ENCODE results near the gene HDLBP. TPM values are rescaled to one million over a fixed set of nuclear protein-coding genes. Genes with fewer than 3 reads are reported as not detected.

HDLBP gene
- total and polyA plus RNA-seq, 10 of the 15 experiments (the other 5 are each of a cell fraction or from before 2014, with no cell fraction given), result 19.5 to 383 (median 249) TPM

DNA sequence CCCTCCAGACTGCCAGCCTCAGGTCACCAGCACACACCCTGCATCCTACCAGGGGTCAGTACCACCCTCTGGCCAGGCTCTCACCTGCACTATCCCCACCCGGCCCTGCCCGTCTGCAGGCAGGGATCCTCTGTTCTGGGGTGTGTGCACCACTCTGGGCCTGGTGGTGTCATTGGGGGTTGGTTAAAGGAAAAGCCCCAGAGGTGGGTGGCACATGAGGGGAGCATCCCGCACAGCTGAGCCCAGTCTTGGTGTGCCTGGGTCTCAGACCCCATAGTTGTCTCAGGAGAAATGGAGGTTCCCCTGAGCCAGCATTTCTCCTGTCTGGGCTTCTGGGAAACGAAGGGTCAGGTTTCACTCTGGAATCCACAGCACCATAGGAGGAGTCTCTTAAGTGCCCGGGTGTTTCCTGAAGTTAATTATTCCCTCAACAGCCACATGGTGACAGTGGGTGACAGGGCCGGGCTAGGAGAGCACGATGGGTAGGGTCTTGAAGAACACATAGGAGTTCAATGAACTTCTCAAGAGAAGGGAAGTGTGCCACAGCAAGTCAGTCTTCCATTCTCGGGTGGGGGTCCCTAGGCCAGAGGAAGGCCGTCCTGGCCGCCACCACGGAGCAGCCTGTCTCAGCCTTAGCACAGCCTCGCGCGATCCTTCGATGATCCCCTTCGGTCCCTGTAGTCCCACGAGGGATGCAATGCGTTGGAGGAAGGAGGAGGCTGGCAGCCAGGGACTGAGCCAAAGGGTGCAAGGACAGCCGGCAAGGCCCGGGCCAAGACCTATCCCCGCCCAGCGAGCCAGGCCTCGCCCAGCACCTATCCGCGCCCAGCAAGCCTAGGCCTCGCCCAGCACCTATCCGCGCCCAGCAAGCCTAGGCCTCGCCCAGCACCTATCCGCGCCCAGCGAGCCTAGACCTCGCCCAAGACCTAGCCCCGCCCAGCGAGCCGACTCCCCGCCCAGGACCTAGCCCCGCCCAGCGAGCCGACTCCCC lies 39.5 kb upstream of the HDLBP start (continued):
- TF ChIP-seq TCF3 (IDR thresholded peaks at IDR 0.05; ENCODE audit: borderline replicate concordance, insufficient read depth, low read depth, low read length) (no peak), FOXM1 (IDR thresholded peaks at IDR 0.05; ENCODE audit: low read depth, low read length) (no peak)

DNA sequence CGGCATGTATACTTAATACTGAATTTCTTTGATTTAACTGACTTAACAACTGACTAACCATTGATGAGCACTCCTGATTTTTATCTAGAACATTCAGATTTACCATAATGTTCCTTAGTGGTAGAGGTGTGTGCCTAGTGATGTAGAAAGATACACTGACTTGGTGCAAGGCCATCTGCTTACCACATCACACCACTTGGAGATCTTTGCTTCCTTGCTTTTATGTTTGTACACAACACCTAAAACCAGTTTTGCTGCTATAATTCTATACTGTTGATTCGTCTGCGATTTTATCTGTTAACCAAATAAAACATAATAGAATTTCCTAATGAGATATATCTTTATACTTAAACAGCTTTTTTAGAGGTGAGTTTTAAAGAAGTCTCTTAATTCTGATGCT lies 36.8 kb upstream of the HDLBP start:
- RAD21 ChIA-PET (ENCODE audit: unreplicated experiment), result no interaction called here
- Histone ChIP-seq H3K36me3 (ENCODE audit: control insufficient read depth in 2 of 2, insufficient read depth in 2 of 2, low read length in 1 of 2) (peaks cover 13 to 33% of the 10 kb centered on the region in 2 experiments), H3K27me3 (replicated peaks in 1 of 2; ENCODE audit: control insufficient read depth in 2 of 2, insufficient read depth in 2 of 2, low read length in 1 of 2) (no peaks in the 10 kb centered on the region), H3K9ac (ENCODE audit: control insufficient read depth, insufficient read depth, low read length) (no peak overlapping the region), H3K4me1 (ENCODE audit: control insufficient read depth, insufficient read depth, low read length) (no peaks in the 10 kb centered on the region; the same call in 1 of the 2 replicates), H3K9me3 (replicated peaks; ENCODE audit: control insufficient read depth, insufficient read depth, low read length) (no peaks in the 10 kb centered on the region), H3K4me3 (no peak overlapping the region), H4K20me1 (ENCODE audit: control insufficient read depth, insufficient read depth) (no peaks in the 10 kb centered on the region), H2AFZ (ENCODE audit: control insufficient read depth, low read depth, low read length) (no peak overlapping the region), H3K4me2 (ENCODE audit: control insufficient read depth, insufficient read depth) (no peak overlapping the region), H3K27ac (ENCODE audit: control insufficient read depth, insufficient read depth) (no peak overlapping the region; the same call in 1 of the 2 replicates), H3K79me2 (ENCODE audit: control insufficient read depth, insufficient read depth, low read length) (peaks cover 11% of the 10 kb centered on the region)
- BruUV-seq (replicated peaks), result no TSS peak
- DNase-seq (ENCODE audit: low read depth, low spot score) (no peak), FAIRE-seq (no peak), ATAC-seq (no peak)
- intact Hi-C loops (cut with micrococcal nuclease; ENCODE audit: unreplicated experiment), result loop anchor here (10.0 kb wide), 1 partner anchor 263 kb away; no protein-coding TSS in a partner anchor
- POLR2A ChIA-PET, result interaction anchor here (0.7 kb wide), 1 partner anchor 534 kb away, joined by 3 read pairs; no protein-coding TSS in a partner anchor
- CTCF ChIA-PET, result interaction anchor here (1.6 kb wide), 1 partner anchor 40 kb away, joined by 7 read pairs; no protein-coding TSS in a partner anchor
- in situ Hi-C loops (cut with MboI), result loop anchor here (5.0 kb wide), 1 partner anchor 525 kb away; no protein-coding TSS in a partner anchor
- SMC1A ChIA-PET (ENCODE audit: uncharacterized antibody, unreplicated experiment), result interaction anchor here (1.0 to 1.1 kb wide), 2 partner anchors 38 to 40 kb away, joined by 3 to 4 read pairs; no protein-coding TSS in a partner anchor
- WGBS (ENCODE audit: insufficient coverage, insufficient replicate concordance, low lambda C conversion rate, missing lambda C conversion rate), result 83% methylated on average over 3 of the region's 3 CpGs
- TF ChIP-seq, protein P1, sequence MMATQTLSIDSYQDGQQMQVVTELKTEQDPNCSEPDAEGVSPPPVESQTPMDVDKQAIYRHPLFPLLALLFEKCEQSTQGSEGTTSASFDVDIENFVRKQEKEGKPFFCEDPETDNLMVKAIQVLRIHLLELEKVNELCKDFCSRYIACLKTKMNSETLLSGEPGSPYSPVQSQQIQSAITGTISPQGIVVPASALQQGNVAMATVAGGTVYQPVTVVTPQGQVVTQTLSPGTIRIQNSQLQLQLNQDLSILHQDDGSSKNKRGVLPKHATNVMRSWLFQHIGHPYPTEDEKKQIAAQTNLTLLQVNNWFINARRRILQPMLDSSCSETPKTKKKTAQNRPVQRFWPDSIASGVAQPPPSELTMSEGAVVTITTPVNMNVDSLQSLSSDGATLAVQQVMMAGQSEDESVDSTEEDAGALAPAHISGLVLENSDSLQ (IDR thresholded peaks at IDR 0.05), result no peak
- TF ChIP-seq NFYA (IDR thresholded peaks at IDR 0.05; ENCODE audit: borderline replicate concordance, low read depth, low read length) (no peak), ZZZ3 (IDR thresholded peaks at IDR 0.05; ENCODE audit: control insufficient read depth, insufficient read length, low read depth) (no peak), NR2C2 (IDR thresholded peaks at IDR 0.05; ENCODE audit: borderline replicate concordance, control insufficient read depth, insufficient read length, low read depth) (no peak), HDGF (IDR thresholded peaks at IDR 0.05) (no peak), TBL1XR1 (IDR thresholded peaks at IDR 0.05; ENCODE audit: low read depth, low read length) (no peak), MEF2A (IDR thresholded peaks at IDR 0.05; ENCODE audit: insufficient read depth, low read depth, low read length) (no peak), MXI1 (IDR thresholded peaks at IDR 0.05; ENCODE audit: low read depth, low read length) (no peak), EZH2 (IDR thresholded peaks at IDR 0.05; ENCODE audit: borderline replicate concordance, control insufficient read depth, low read depth, low read length) (no peak), CBFB (IDR thresholded peaks at IDR 0.05; ENCODE audit: low read depth) (no peak), RFX5 (IDR thresholded peaks at IDR 0.05; ENCODE audit: low read depth, low read length) (no peak)
- TF ChIP-seq, protein P2, sequence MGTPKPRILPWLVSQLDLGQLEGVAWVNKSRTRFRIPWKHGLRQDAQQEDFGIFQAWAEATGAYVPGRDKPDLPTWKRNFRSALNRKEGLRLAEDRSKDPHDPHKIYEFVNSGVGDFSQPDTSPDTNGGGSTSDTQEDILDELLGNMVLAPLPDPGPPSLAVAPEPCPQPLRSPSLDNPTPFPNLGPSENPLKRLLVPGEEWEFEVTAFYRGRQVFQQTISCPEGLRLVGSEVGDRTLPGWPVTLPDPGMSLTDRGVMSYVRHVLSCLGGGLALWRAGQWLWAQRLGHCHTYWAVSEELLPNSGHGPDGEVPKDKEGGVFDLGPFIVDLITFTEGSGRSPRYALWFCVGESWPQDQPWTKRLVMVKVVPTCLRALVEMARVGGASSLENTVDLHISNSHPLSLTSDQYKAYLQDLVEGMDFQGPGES (IDR thresholded peaks at IDR 0.05), result no peak
- TF ChIP-seq, protein P3, sequence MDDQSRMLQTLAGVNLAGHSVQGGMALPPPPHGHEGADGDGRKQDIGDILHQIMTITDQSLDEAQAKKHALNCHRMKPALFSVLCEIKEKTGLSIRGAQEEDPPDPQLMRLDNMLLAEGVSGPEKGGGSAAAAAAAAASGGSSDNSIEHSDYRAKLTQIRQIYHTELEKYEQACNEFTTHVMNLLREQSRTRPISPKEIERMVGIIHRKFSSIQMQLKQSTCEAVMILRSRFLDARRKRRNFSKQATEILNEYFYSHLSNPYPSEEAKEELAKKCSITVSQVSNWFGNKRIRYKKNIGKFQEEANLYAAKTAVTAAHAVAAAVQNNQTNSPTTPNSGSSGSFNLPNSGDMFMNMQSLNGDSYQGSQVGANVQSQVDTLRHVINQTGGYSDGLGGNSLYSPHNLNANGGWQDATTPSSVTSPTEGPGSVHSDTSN (IDR thresholded peaks at IDR 0.05; ENCODE audit: insufficient replicate concordance, low read depth, low read length), result no peak
- TF ChIP-seq, protein P4, sequence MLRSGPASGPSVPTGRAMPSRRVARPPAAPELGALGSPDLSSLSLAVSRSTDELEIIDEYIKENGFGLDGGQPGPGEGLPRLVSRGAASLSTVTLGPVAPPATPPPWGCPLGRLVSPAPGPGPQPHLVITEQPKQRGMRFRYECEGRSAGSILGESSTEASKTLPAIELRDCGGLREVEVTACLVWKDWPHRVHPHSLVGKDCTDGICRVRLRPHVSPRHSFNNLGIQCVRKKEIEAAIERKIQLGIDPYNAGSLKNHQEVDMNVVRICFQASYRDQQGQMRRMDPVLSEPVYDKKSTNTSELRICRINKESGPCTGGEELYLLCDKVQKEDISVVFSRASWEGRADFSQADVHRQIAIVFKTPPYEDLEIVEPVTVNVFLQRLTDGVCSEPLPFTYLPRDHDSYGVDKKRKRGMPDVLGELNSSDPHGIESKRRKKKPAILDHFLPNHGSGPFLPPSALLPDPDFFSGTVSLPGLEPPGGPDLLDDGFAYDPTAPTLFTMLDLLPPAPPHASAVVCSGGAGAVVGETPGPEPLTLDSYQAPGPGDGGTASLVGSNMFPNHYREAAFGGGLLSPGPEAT (IDR thresholded peaks at IDR 0.05; ENCODE audit: low read depth), result no peak

Measured in GM12878 (cell line).